PFSK-1 (cell line): ENCODE measurements around the gene ENKD1.

Source experiments
- FOXP2 ChIP-seq: optimal IDR thresholded peaks from 2 replicates; pipeline ENCODE3; 2011; ENCODE audit warnings: borderline replicate concordance, control low read depth, inconsistent platforms; ENCODE audit not compliant: insufficient read depth; ENCODE audit errors: extremely low read length, extremely low read depth
- POLR2AphosphoS5 ChIP-seq: IDR thresholded peaks from 2 replicates; pipeline ENCODE4 v1.6.1; 2012; ENCODE audit warnings: low read depth, mild to moderate bottlenecking, control low read depth, low read length, moderate library complexity
- REST ChIP-seq, 2 experiments: IDR thresholded peaks; 2 replicates each; pipeline versions ENCODE4 v1.6.1 to v1.8.0; 2011 to 2012; ENCODE audit warnings: low read depth in 2 of 2, low read length in 2 of 2, control low read depth in 1 of 2, inconsistent platforms in 1 of 2, mild to moderate bottlenecking in 1 of 2, moderate library complexity in 1 of 2; ENCODE audit not compliant: insufficient read depth in 1 of 2
- SIN3A ChIP-seq: IDR thresholded peaks from 2 replicates; pipeline ENCODE4 v1.6.1; 2012; ENCODE audit warnings: mild to moderate bottlenecking, low read length, moderate library complexity, borderline replicate concordance; ENCODE audit not compliant: insufficient read depth
- TAF1 ChIP-seq: IDR thresholded peaks from 2 replicates; pipeline ENCODE4 v1.6.1; 2012; ENCODE audit warnings: low read length, control low read depth, borderline replicate concordance; ENCODE audit not compliant: insufficient read depth

GRCh38 chr16:67647681-67648080 is 18.9 kb downstream of the ENKD1 start:
- TF ChIP-seq REST (IDR thresholded peaks at IDR 0.05; ENCODE audit: insufficient read depth in 1 of 2, low read depth in 2 of 2, low read length in 2 of 2) (no peak), POLR2AphosphoS5 (no peak), TAF1 (no peak), SIN3A (no peak), FOXP2 (no peak)
